ENCODE measurements around the gene MYH8.

The MYH8 gene

GRCh38 chr17:10403589-10403988, 18.2 kb downstream of the MYH8 start:
- no peak for TF ChIP-seq CTCF (IDR thresholded peaks at IDR 0.05)

- TF ChIP-seq CTCF (IDR thresholded peaks at IDR 0.05) = no peak
These were observed 23.4 kb downstream of the MYH8 start for GRCh38 chr17:10398352-10398751.

GRCh38 chr17:10396524-10397163, 25.1 kb downstream of the MYH8 start:
- TF ChIP-seq CTCF (IDR thresholded peaks at IDR 0.05) = no peak

- TF ChIP-seq CTCF (IDR thresholded peaks at IDR 0.05) = no peak
These were observed 27.4 kb downstream of the MYH8 start for GRCh38 chr17:10394201-10394887.

GRCh38 chr17:10392880-10393279, 28.9 kb downstream of the MYH8 start:
- TF ChIP-seq CTCF (IDR thresholded peaks at IDR 0.05) = no peak

- no peak for TF ChIP-seq CTCF (IDR thresholded peaks at IDR 0.05)
These were observed 35.9 kb downstream of the MYH8 start for GRCh38 chr17:10385871-10386270.

- TF ChIP-seq CTCF (IDR thresholded peaks at IDR 0.05) = no peak
These were observed 37.6 kb downstream of the MYH8 start for GRCh38 chr17:10384175-10384574.
